H9 (cell line): ENCODE data around the gene GALNT13. TPM values are rescaled to one million over a fixed set of nuclear protein-coding genes. Genes with fewer than 3 reads are reported as not detected.

Experiments used
- DNase-seq: peaks from one replicate; pipeline ENCODE4 v3.0.0-alpha.2; 2017
- H2AFZ ChIP-seq: one replicate; pipeline ENCODE4 v1.6.1; 2013; ENCODE audit warnings: mild to moderate bottlenecking, low read length, control low read depth, moderate library complexity
- H2AK5ac ChIP-seq: 2 replicates; pipeline ENCODE4 v1.6.1; 2013; ENCODE audit warnings: low read length, control low read depth, mixed read lengths; ENCODE audit not compliant: insufficient read length
- H2BK120ac ChIP-seq: one replicate; pipeline ENCODE4 v1.6.1; 2013; ENCODE audit warnings: low read depth, mild to moderate bottlenecking, low read length, control low read depth, inconsistent platforms; ENCODE audit not compliant: poor library complexity, severe bottlenecking
- H2BK12ac ChIP-seq: 2 replicates; pipeline ENCODE4 v1.6.1; 2013; ENCODE audit warnings: low read length, control low read depth, mixed read lengths, low read depth; ENCODE audit not compliant: insufficient read length
- H2BK15ac ChIP-seq: 2 replicates; pipeline ENCODE4 v1.6.1; 2013; ENCODE audit warnings: low read depth, low read length, control low read depth
- H2BK20ac ChIP-seq: one replicate; pipeline ENCODE4 v1.6.1; 2013; ENCODE audit warnings: low read depth, mild to moderate bottlenecking, low read length, control low read depth, inconsistent platforms; ENCODE audit not compliant: poor library complexity, severe bottlenecking
- H2BK5ac ChIP-seq: 2 replicates; pipeline ENCODE4 v1.6.1; 2013; ENCODE audit warnings: low read length, control low read depth, mixed read lengths; ENCODE audit not compliant: insufficient read length
- H3K14ac ChIP-seq: 2 replicates; pipeline ENCODE4 v1.6.1; 2013; ENCODE audit warnings: low read length, control low read depth; ENCODE audit not compliant: insufficient read depth
- H3K18ac ChIP-seq: 2 replicates; pipeline ENCODE4 v1.6.1; 2013; ENCODE audit warnings: low read depth, mild to moderate bottlenecking, mixed read lengths, low read length, control low read depth; ENCODE audit not compliant: insufficient read length
- H3K23ac ChIP-seq: 2 replicates; pipeline ENCODE4 v1.6.1; 2013; ENCODE audit warnings: low read length, control low read depth, mixed read lengths, low read depth; ENCODE audit not compliant: insufficient read length
- H3K23me2 ChIP-seq: 2 replicates; pipeline ENCODE4 v1.6.1; 2013; ENCODE audit warnings: low read depth, mild to moderate bottlenecking, mixed read lengths, low read length, control low read depth; ENCODE audit not compliant: insufficient read length, poor library complexity, severe bottlenecking
- H3K27ac ChIP-seq: 2 replicates; pipeline ENCODE4 v1.5.1; 2013; ENCODE audit warnings: low read length, control low read depth, mixed read lengths, low read depth; ENCODE audit not compliant: insufficient read length
- H3K27me3 ChIP-seq: 2 replicates; pipeline ENCODE4 v1.6.1; 2013; ENCODE audit warnings: low read length, control low read depth, inconsistent platforms; ENCODE audit not compliant: insufficient read depth
- H3K4ac ChIP-seq: 2 replicates; pipeline ENCODE4 v1.6.1; 2013; ENCODE audit warnings: low read depth, mild to moderate bottlenecking, control low read depth, inconsistent platforms, low read length, moderate library complexity
- H3K4me1 ChIP-seq: 2 replicates; pipeline ENCODE4 v1.6.1; 2013; ENCODE audit warnings: low read length, control low read depth, inconsistent platforms; ENCODE audit not compliant: insufficient read depth
- H3K4me2 ChIP-seq: 2 replicates; pipeline ENCODE4 v1.6.1; 2013; ENCODE audit warnings: low read length, control low read depth, mixed read lengths; ENCODE audit not compliant: insufficient read length, insufficient read depth
- H3K56ac ChIP-seq: 2 replicates; pipeline ENCODE4 v1.6.1; 2013; ENCODE audit warnings: low read depth, mild to moderate bottlenecking, mixed read lengths, low read length, control low read depth; ENCODE audit not compliant: insufficient read length
- H3K79me1 ChIP-seq: 2 replicates; pipeline ENCODE4 v1.6.1; 2013; ENCODE audit warnings: low read depth, mild to moderate bottlenecking, moderate library complexity, low read length, control low read depth, inconsistent platforms; ENCODE audit not compliant: insufficient read depth, poor library complexity, severe bottlenecking
- H3K79me2 ChIP-seq: 2 replicates; pipeline ENCODE4 v1.6.1; 2013; ENCODE audit warnings: low read length, control low read depth, inconsistent platforms; ENCODE audit not compliant: insufficient read depth
- H3K9ac ChIP-seq: 2 replicates; pipeline ENCODE4 v1.6.1; 2013; ENCODE audit warnings: low read length, control low read depth, mixed read lengths; ENCODE audit not compliant: insufficient read length; ENCODE audit errors: extremely low read depth
- H3K9me3 ChIP-seq: one replicate; pipeline ENCODE4 v1.6.1; 2013; ENCODE audit warnings: low read depth, low read length, inconsistent platforms; ENCODE audit not compliant: control insufficient read depth
- H3T11ph ChIP-seq: one replicate; pipeline ENCODE4 v1.6.1; 2013; ENCODE audit warnings: mild to moderate bottlenecking, low read length, control low read depth, inconsistent platforms
- H4K20me1 ChIP-seq: one replicate; pipeline ENCODE4 v1.6.1; 2013; ENCODE audit not compliant: control insufficient read depth, insufficient read length, insufficient read depth
- H4K5ac ChIP-seq: 2 replicates; pipeline ENCODE4 v1.6.1; 2013; ENCODE audit warnings: low read depth, mild to moderate bottlenecking, mixed read lengths, low read length, control low read depth; ENCODE audit not compliant: insufficient read length
- H4K8ac ChIP-seq: replicated peaks from 2 replicates; pipeline ENCODE4 v1.6.1; 2013; ENCODE audit warnings: low read length, control low read depth, mixed read lengths, low read depth; ENCODE audit not compliant: insufficient read length
- H4K91ac ChIP-seq: 2 replicates; pipeline ENCODE4 v1.6.1; 2013; ENCODE audit warnings: low read depth, mild to moderate bottlenecking, moderate library complexity, mixed read lengths, low read length, control low read depth; ENCODE audit not compliant: insufficient read length
- H3K27ac Mint-ChIP-seq, 3 experiments: 2 replicates in 2 of 3; 3 replicates in 1 of 3; pipeline ENCODE4 v1.8.0; 2020 to 2021; ENCODE audit warnings: mixed read lengths in 3 of 3, mild to moderate bottlenecking in 1 of 3, moderate library complexity in 1 of 3
- H3K27me3 Mint-ChIP-seq: 2 replicates; pipeline ENCODE4 v1.8.0; 2021; ENCODE audit warnings: low read depth, mild to moderate bottlenecking, moderate library complexity, mixed read lengths
- H3K36me3 Mint-ChIP-seq, 3 experiments: 2 replicates in 2 of 3; 3 replicates in 1 of 3; pipeline ENCODE4 v1.8.0; 2020 to 2021; ENCODE audit warnings: low read depth in 3 of 3, mixed read lengths in 3 of 3; ENCODE audit not compliant: insufficient read depth in 1 of 3
- H3K4me1 Mint-ChIP-seq, 2 experiments: 2 replicates each; pipeline ENCODE4 v1.8.0; 2020; ENCODE audit warnings: mixed read lengths in 2 of 2
- H3K4me3 Mint-ChIP-seq, 2 experiments: 2 replicates in 1 of 2; 3 replicates in 1 of 2; pipeline ENCODE4 v1.8.0; 2020 to 2021; ENCODE audit warnings: mild to moderate bottlenecking in 2 of 2, mixed read lengths in 2 of 2, moderate library complexity in 1 of 2
- H3K9me3 Mint-ChIP-seq, 2 experiments: 2 replicates in 1 of 2; 3 replicates in 1 of 2; pipeline ENCODE4 v1.8.0; 2020; ENCODE audit warnings: mild to moderate bottlenecking in 2 of 2, mixed read lengths in 2 of 2, moderate library complexity in 1 of 2
- WGBS: extraction: QIAGEN DNeasy Blood & Tissue Kit; methylation state at CpG from one replicate; pipeline ENCODE4 v1.1.7; 2013; ENCODE audit warnings: missing lambda C conversion rate, low lambda C conversion rate, mixed read lengths; ENCODE audit not compliant: insufficient read length; ENCODE audit errors: extremely low coverage; 5-methylcytosine and 5-hydroxymethylcytosine counted together
- total RNA-seq: library from RNA; stranded (reverse); gene quantifications from 2 replicates; pipeline ENCODE4 v1.2.1, GENCODE V29; 2021
- TF ChIP-seq, protein P1 (sequence below): fragments of 200-600 bp; sonication (generic); conservative IDR thresholded peaks from 3 replicates; pipeline ENCODE4 v1.8.0; 2021; ENCODE audit warnings: antibody characterized with exemption, mild to moderate bottlenecking

The GALNT13 gene
- total RNA-seq, 1 experiment from 2014 or later: 6.6 TPM

DNA sequence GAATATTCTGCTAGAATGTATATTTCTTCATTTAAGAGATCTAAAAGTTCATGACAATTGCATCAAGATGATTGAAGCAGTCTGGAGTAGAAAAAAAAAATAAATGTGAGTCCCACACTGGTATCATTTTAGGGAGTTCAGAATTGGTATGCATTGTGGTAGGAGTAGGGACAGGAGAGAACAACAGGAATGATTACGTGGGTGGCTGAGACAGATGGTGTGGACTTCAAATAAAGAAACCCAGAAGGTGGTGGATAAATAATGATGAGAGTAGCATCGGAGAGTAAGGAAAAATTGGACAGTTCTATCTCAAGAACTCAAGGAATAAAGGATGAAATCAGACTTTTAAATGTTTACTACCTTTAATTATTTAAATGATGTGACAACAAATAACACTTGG lies 289.6 kb downstream of the GALNT13 start:
- no peak overlapping the region for H2AK5ac ChIP-seq
- no peak overlapping the region for H2BK120ac ChIP-seq
- DNase-seq: no peak
- H3K9ac ChIP-seq: no peak overlapping the region
- no peak overlapping the region for H2BK5ac ChIP-seq
- H4K8ac ChIP-seq: no peak overlapping the region
- TF ChIP-seq, protein P1, sequence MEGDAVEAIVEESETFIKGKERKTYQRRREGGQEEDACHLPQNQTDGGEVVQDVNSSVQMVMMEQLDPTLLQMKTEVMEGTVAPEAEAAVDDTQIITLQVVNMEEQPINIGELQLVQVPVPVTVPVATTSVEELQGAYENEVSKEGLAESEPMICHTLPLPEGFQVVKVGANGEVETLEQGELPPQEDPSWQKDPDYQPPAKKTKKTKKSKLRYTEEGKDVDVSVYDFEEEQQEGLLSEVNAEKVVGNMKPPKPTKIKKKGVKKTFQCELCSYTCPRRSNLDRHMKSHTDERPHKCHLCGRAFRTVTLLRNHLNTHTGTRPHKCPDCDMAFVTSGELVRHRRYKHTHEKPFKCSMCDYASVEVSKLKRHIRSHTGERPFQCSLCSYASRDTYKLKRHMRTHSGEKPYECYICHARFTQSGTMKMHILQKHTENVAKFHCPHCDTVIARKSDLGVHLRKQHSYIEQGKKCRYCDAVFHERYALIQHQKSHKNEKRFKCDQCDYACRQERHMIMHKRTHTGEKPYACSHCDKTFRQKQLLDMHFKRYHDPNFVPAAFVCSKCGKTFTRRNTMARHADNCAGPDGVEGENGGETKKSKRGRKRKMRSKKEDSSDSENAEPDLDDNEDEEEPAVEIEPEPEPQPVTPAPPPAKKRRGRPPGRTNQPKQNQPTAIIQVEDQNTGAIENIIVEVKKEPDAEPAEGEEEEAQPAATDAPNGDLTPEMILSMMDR: no peak
- no peak overlapping the region for H3K23ac ChIP-seq
- no peaks in the 10 kb centered on the region for H3K9me3 ChIP-seq
- H3K79me1 ChIP-seq: no peaks in the 10 kb centered on the region
- Mint-ChIP-seq H3K27me3 (no peaks in the 10 kb centered on the region; the same call in 1 of the 2 replicates), H3K4me1 (0 out of 4 replicates have a peak, but pooled peaks cover 0 to 2% of the 10 kb centered on the region in 2 experiments), H3K4me3 (no peak overlapping the region), H3K36me3 (no peaks in the 10 kb centered on the region), H3K27ac (no peak overlapping the region), H3K9me3 (no peaks in the 10 kb centered on the region)
- H3K18ac ChIP-seq: no peak overlapping the region
- no peaks in the 10 kb centered on the region for H3K4me1 ChIP-seq
- no peak overlapping the region for H4K5ac ChIP-seq
- H2BK20ac ChIP-seq: no peak overlapping the region
- no peaks in the 10 kb centered on the region for H3K79me2 ChIP-seq
- H2BK15ac ChIP-seq: no peak overlapping the region
- WGBS: no CpG with 5 or more reads among the region's 2 CpGs
- no peaks in the 10 kb centered on the region for H4K20me1 ChIP-seq
- H3K27me3 ChIP-seq: no peaks in the 10 kb centered on the region
- no peak overlapping the region for H3K27ac ChIP-seq
- H3K56ac ChIP-seq: no peak overlapping the region
- H2BK12ac ChIP-seq: no peak overlapping the region
- H3K4ac ChIP-seq: no peak overlapping the region
- H3K4me2 ChIP-seq: no peak overlapping the region
- H3K23me2 ChIP-seq: no peaks in the 10 kb centered on the region
- H3K14ac ChIP-seq: no peak overlapping the region
- H2AFZ ChIP-seq: no peak overlapping the region
- H3T11ph ChIP-seq: no peak overlapping the region
- H4K91ac ChIP-seq: no peak overlapping the region
